Psoas muscle (tissue), 8 donors: ENCODE results near the gene TMEM30A. TPM values are rescaled to one million over a fixed set of nuclear protein-coding genes. Genes with fewer than 3 reads are reported as not detected.

Source experiments
- ATAC-seq, 4 donors: fragments of 200-7000 bp; cut with Tn5 transposase; one replicate each; pipeline ENCODE4 v1.9.1; 2020; ENCODE audit warnings: moderate library complexity in 3 of 4, mild to moderate bottlenecking in 2 of 4
- DNase-seq, 2 donors: peaks; one replicate each; pipeline ENCODE4 v3.0.0-alpha.2; 2020
- H3K27ac ChIP-seq: fragments of 200-600 bp; one replicate; pipeline ENCODE4 v1.8.0; 2022
- H3K27me3 ChIP-seq, 3 donors: fragments of 200-600 bp in 1 of 3; one replicate each; pipeline versions ENCODE4 v1.6.1 to v1.8.0; 2013 to 2022; ENCODE audit warnings: low read length in 2 of 3, mild to moderate bottlenecking in 2 of 3, moderate library complexity in 1 of 3; ENCODE audit not compliant: insufficient read depth in 3 of 3
- H3K36me3 ChIP-seq, 2 donors: fragments of 200-600 bp in 1 of 2; one replicate each; pipeline versions ENCODE4 v1.6.1 to v1.8.0; 2013 to 2022; ENCODE audit warnings: low read depth in 1 of 2, mild to moderate bottlenecking in 1 of 2, moderate library complexity in 1 of 2; ENCODE audit not compliant: insufficient read depth in 1 of 2
- H3K4me1 ChIP-seq: fragments of 200-600 bp; one replicate; pipeline ENCODE4 v1.8.0; 2022
- H3K4me3 ChIP-seq: fragments of 200-600 bp; one replicate; pipeline ENCODE4 v1.8.0; 2022; ENCODE audit warnings: mild to moderate bottlenecking
- H3K9me3 ChIP-seq: fragments of 200-600 bp; one replicate; pipeline ENCODE4 v1.8.0; 2022
- WGBS, 3 donors: extraction: QIAGEN DNeasy Blood & Tissue Kit; methylation state at CpG; one replicate each; pipeline versions ENCODE4 v1.1.6 to v1.1.7; 2013; 5-methylcytosine and 5-hydroxymethylcytosine counted together
- intact Hi-C, 2 donors: fragments of 100-400 bp; cut with DNase I; formaldehyde crosslinking; loops; one replicate each; pipeline versions ENCODE4 v1.11.0 to v1.14.2; 2022
- polyA plus RNA-seq, 3 donors: library from polyadenylated mRNA; stranded (reverse); fragments of 200-250 nt; gene quantifications; one replicate each; pipeline ENCODE4 v1.2.3, GENCODE V29; 2013
- total RNA-seq, 4 donors: library from RNA; stranded (reverse); fragmentation: NEBNext Ultra II Directional in 2 of 4; extraction: Animal tissue kit (Norgen Biotek cat#: 25700) in 2 of 4; gene quantifications; one replicate each; pipeline versions ENCODE4 v1.2.1 to v1.2.4, GENCODE V29; 2021 to 2023
- TF ChIP-seq, protein P1 (sequence below): fragments of 200-600 bp; IDR thresholded peaks from one replicate; pipeline ENCODE4 v1.8.0; 2022; ENCODE audit warnings: antibody characterized with exemption
- donor health status: healthy with polysubstance abuse.
- donor health status: DM: no; HTN: no; CAD: no; lungs with moderate emphysema.
- donor health status: Bipolar disorder and iron deficiency.
- donor health status: healthy.
- donor health status: DM: yes; HTN: yes; CAD: no.
- donor health status: DM: no; HTN: no; CAD: no.
- donor health status: DM: no; HTN: no; CAD: no.
- donor health status: DM: yes; HTN: yes; CAD: no.

The TMEM30A gene
- total and polyA plus RNA-seq, 7 donors: 18.7 to 52.6 (median 37.6) TPM

DNA sequence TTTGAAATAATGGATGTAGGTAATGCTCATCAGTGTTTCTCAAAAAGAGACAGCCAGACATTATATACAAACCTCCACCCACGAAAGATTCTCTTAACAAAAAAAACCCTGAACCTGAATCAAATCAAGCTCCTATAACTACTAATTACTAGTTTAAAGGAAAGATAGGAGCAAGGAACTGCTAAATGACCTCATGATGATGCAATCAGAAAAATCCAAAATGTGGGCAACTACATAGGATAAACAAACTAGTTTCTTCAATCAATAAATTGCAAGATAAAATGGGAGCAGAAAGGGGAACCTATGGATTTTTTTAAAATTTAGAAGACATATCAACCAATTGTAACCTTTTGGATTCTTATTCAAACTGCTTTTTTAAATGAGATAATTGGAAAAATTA, 43.2 kb upstream of the TMEM30A start:
- TF ChIP-seq, protein P1, sequence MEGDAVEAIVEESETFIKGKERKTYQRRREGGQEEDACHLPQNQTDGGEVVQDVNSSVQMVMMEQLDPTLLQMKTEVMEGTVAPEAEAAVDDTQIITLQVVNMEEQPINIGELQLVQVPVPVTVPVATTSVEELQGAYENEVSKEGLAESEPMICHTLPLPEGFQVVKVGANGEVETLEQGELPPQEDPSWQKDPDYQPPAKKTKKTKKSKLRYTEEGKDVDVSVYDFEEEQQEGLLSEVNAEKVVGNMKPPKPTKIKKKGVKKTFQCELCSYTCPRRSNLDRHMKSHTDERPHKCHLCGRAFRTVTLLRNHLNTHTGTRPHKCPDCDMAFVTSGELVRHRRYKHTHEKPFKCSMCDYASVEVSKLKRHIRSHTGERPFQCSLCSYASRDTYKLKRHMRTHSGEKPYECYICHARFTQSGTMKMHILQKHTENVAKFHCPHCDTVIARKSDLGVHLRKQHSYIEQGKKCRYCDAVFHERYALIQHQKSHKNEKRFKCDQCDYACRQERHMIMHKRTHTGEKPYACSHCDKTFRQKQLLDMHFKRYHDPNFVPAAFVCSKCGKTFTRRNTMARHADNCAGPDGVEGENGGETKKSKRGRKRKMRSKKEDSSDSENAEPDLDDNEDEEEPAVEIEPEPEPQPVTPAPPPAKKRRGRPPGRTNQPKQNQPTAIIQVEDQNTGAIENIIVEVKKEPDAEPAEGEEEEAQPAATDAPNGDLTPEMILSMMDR: no peak
- WGBS, 3 donors: 92 to 98% (median 96%) methylated on average over 1 of the region's 1 CpG
- Histone ChIP-seq H3K4me3 (no peak overlapping the region), H3K4me1 (no peaks in the 10 kb centered on the region), H3K36me3 (no peaks in the 10 kb centered on the region), H3K9me3 (no peaks in the 10 kb centered on the region), H3K27ac (no peak overlapping the region), H3K27me3 (no peaks in the 10 kb centered on the region)
- ATAC-seq (no peak), DNase-seq (no peak)
- intact Hi-C loops: no loop called here

DNA sequence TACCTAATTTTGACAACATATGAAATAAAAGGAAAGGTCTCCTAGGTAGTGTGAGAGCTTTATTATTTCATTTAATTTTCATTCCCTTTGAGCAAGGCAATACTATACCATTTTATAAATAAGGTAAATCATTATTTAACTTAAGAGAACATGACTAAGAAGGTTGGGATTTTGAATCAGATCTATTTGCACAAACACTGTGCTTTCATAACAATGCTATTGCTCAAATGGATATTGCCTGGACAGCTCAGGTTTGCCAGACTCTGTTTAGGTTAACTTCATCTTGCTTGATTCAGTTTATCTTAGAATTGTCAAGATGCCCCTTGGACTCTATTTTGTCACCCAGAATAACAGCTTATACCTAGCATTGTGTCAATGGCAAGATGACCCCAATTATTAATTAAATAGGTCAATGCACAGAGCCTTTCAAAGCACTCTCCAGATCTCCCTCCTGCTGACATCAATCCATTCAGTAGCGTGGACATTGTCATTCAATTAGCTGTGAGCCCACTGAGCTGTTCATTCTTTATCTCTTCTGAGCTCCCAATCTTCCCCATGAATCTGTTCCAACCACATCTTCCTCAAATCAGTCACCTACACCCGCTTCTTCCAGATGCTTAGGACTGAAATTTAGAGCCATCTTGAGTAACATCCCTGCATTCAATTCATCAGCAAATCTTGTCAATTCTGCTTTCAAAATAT, 42.1 kb upstream of the TMEM30A start:
- H3K27ac ChIP-seq: peak overlapping the region; percentile 12
- no peak overlapping the region for H3K4me3 ChIP-seq
- DNase-seq: no peak
- 87 to 92% (median 91%) methylated on average over 2 of the region's 2 CpGs for WGBS, 3 donors
- TF ChIP-seq, protein P1: no peak
- no peaks in the 10 kb centered on the region for H3K27me3 ChIP-seq
- intact Hi-C loops: no loop called here
- H3K9me3 ChIP-seq: no peaks in the 10 kb centered on the region
- ATAC-seq: peak in 2 of 4 donors; percentile 48 to 71
- no peaks in the 10 kb centered on the region for H3K36me3 ChIP-seq
- H3K4me1 ChIP-seq: no peaks in the 10 kb centered on the region

DNA sequence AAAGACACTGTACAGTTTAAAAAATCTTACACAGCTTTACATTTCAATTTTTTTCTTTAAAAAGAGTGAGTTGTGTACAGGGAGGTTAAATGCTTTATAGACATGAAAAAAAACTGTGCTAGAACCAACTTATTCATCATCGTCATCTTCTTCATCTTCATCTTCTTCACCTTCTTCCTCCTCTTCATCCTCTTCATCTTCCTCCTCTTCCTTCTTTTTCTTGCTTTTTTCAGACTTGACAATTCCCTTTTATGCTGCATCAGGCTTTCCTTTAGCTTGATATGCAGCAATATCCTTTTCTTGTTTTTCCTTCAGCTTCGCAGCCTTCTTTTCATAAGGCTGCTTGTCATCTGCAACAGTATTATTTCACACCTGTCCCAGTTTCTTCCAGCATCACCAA, 34.3 kb upstream of the TMEM30A start:
- TF ChIP-seq, protein P1: no peak
- intact Hi-C loops: no loop called here
- 50 to 79% (median 76%) methylated on average over 2 of the region's 2 CpGs for WGBS, 3 donors
- no peak overlapping the region for H3K4me3 ChIP-seq
- H3K27ac ChIP-seq: no peak overlapping the region
- DNase-seq (no peak), ATAC-seq (no peak)
- no peaks in the 10 kb centered on the region for H3K4me1 ChIP-seq
- peaks cover 0 to 11% of the 10 kb centered on the region in 2 donors for H3K36me3 ChIP-seq
- H3K27me3 ChIP-seq: no peaks in the 10 kb centered on the region
- H3K9me3 ChIP-seq: no peaks in the 10 kb centered on the region

DNA sequence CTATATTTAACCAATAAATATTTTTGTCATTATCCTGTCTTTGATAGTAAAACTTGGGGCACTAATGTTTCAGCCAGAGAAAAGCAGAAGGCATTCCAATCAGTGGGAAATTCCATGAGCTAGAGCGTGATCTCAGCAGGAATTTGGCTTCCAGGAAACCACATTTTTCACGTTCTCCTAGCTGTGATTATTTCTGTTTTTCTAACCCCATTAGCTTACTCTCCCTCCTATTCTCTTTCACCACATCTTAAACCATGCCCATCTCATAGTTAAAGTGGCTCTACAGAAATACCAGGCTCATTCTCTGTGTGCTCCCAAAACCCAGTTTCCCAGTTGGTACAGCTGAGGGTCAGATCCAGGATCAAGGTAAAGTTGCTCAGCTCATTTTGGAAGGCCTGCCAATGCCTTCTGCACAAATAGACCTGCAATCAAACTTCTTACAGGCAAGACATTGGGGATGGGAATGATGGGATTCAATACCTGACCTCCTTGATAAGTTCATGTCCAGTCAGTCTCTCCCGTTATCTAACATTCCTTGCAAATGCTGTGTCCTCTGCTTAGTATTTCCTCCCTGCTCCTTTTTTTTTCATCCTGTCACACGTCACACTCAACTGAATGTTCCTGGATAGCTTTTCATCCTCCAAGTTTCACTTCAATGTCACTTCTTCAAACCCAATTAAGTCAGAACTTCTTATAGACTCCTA, 33.1 kb upstream of the TMEM30A start:
- Histone ChIP-seq H3K4me1 (no peaks in the 10 kb centered on the region), H3K27me3 (no peaks in the 10 kb centered on the region), H3K27ac (no peak overlapping the region), H3K36me3 (peaks cover 0 to 24% of the 10 kb centered on the region in 2 donors), H3K4me3 (no peak overlapping the region), H3K9me3 (no peaks in the 10 kb centered on the region)
- DNase-seq: no peak
- intact Hi-C loops: no loop called here
- TF ChIP-seq, protein P1: no peak
- 64 to 72% (median 71%) methylated on average over 4 of the region's 4 CpGs for WGBS, 3 donors
- ATAC-seq: no peak
